Activated B cell treated with CpG ODN at 0.5 μM for 24 hours (primary cell): ENCODE measurements around the gene BBS4. TPM values are rescaled to one million over a fixed set of nuclear protein-coding genes. Genes with fewer than 3 reads are reported as not detected.
A peak's percentile ranks its signal among the peaks of the same experiment; 100 is the strongest.

ENCODE experiments used
- ATAC-seq: fragments of 200-7000 bp; cut with Tn5 transposase; one replicate; pipeline ENCODE4 v1.10.0; 2021; ENCODE audit warnings: low read depth, mild to moderate bottlenecking, moderate library complexity
- CTCF ChIA-PET: fragments of 350-600 bp; sonication (Branson Sonifier 250); formaldehyde crosslinking; loops from one replicate; lab custom pipeline; 2021; ENCODE audit warnings: antibody characterized with exemption; lab: Charles Lee
- POLR2A ChIA-PET: fragments of 350-600 bp; sonication (Branson Sonifier 250); formaldehyde crosslinking; loops from one replicate; lab custom pipeline; 2021; ENCODE audit warnings: antibody characterized with exemption; lab: Charles Lee
- DNase-seq: peaks from one replicate; pipeline ENCODE4 v3.0.0; 2022
- H3K27ac Mint-ChIP-seq: one replicate; pipeline ENCODE4 v1.8.0; 2020; ENCODE audit warnings: mixed read lengths
- H3K27me3 Mint-ChIP-seq: one replicate; pipeline ENCODE4 v1.8.0; 2021; ENCODE audit warnings: mixed read lengths
- H3K36me3 Mint-ChIP-seq: one replicate; pipeline ENCODE4 v1.8.0; 2021; ENCODE audit warnings: low read depth, mixed read lengths
- H3K4me1 Mint-ChIP-seq: one replicate; pipeline ENCODE4 v1.8.0; 2021; ENCODE audit warnings: mixed read lengths
- H3K4me3 Mint-ChIP-seq: one replicate; pipeline ENCODE4 v1.8.0; 2020; ENCODE audit warnings: mild to moderate bottlenecking, mixed read lengths
- H3K9me3 Mint-ChIP-seq: one replicate; pipeline ENCODE4 v1.8.0; 2020; ENCODE audit warnings: mixed read lengths
- CTCF ChIP-seq: fragments of 200-600 bp; IDR thresholded peaks from one replicate; pipeline ENCODE4 v1.8.0; 2022; ENCODE audit warnings: antibody characterized with exemption, mild to moderate bottlenecking
- intact Hi-C: fragments of 100-400 bp; cut with micrococcal nuclease; formaldehyde crosslinking; loops from one replicate; pipeline ENCODE4 v1.15.1; 2024
- total RNA-seq: library from RNA; stranded (reverse); gene quantifications from 2 replicates; pipeline ENCODE4 v1.2.3, GENCODE V29; 2022

BBS4 gene
- total RNA-seq, 1 donor from 2014 or later: 21.4 TPM

- no peak for DNase-seq
- POLR2A ChIA-PET: interaction anchor here (0.5 to 1.0 kb wide), 2 partner anchors 9 to 307 kb away, joined by 3 to 4 read pairs; no protein-coding TSS in a partner anchor
- CTCF ChIA-PET: no interaction called here
Measured at GRCh38 chr15:72774696-72775383, 88.8 kb downstream of the BBS4 start.

GRCh38 chr15:72778796-72779195, 92.8 kb downstream of the BBS4 start:
- POLR2A ChIA-PET: no interaction called here
- DNase-seq: no peak
- ATAC-seq: no peak
- Mint-ChIP-seq H3K4me3 (no peak overlapping the region), H3K4me1 (peaks cover 77% of the 10 kb centered on the region), H3K36me3 (peaks cover 70% of the 10 kb centered on the region), H3K27me3 (no peaks in the 10 kb centered on the region), H3K9me3 (no peaks in the 10 kb centered on the region), H3K27ac (no peak overlapping the region)
- no peak for TF ChIP-seq CTCF
- CTCF ChIA-PET: no interaction called here
- intact Hi-C loops: no loop called here

More at GRCh38 chr15:72774696-72775383, 88.8 kb downstream of the BBS4 start:
- H3K9me3 Mint-ChIP-seq: no peaks in the 10 kb centered on the region
- H3K27me3 Mint-ChIP-seq: no peaks in the 10 kb centered on the region
- no peak for ATAC-seq
- peak overlapping the region; percentile 88 for H3K27ac Mint-ChIP-seq
- intact Hi-C loops: no loop called here
- peaks cover 81% of the 10 kb centered on the region for H3K36me3 Mint-ChIP-seq
- no peak for TF ChIP-seq CTCF
- H3K4me1 Mint-ChIP-seq: peaks cover 57% of the 10 kb centered on the region
- peak overlapping the region; percentile 53 for H3K4me3 Mint-ChIP-seq

- H3K4me1 Mint-ChIP-seq: peaks cover 59% of the 10 kb centered on the region
- no peak overlapping the region for H3K27ac Mint-ChIP-seq
- no peaks in the 10 kb centered on the region for H3K9me3 Mint-ChIP-seq
- intact Hi-C loops: loop anchor here (2.0 to 5.0 kb wide), 4 partner anchors 34 to 664 kb away; partner anchors contain the start of genes MYO9A, PARP6 and SENP8
- TF ChIP-seq CTCF: no peak
- peaks cover 56% of the 10 kb centered on the region for H3K36me3 Mint-ChIP-seq
- ChIA-PET CTCF (interaction anchor here (1.1 kb wide), 1 partner anchor 58 kb away, joined by 3 read pairs; no protein-coding TSS in a partner anchor), POLR2A (interaction anchor here (0.7 to 2.3 kb wide), 2 partner anchors 12 to 95 kb away, joined by 10 to 15 read pairs; partner anchors contain the start of genes BBS4 and HIGD2B)
- no peaks in the 10 kb centered on the region for H3K27me3 Mint-ChIP-seq
- DNase-seq: no peak
- ATAC-seq: no peak
- peak overlapping the region; percentile 63 for H3K4me3 Mint-ChIP-seq
Measured at GRCh38 chr15:72781631-72782030, 95.6 kb downstream of the BBS4 start.

GRCh38 chr15:72782274-72783003, 96.4 kb downstream of the BBS4 start:
- intact Hi-C loops: loop anchor here (1.0 to 5.0 kb wide), 10 partner anchors 35 to 851 kb away; partner anchors contain the start of genes ARIH1, BBS4, HEXA and HIGD2B
- Mint-ChIP-seq H3K27ac (peak overlapping the region; percentile 99), H3K36me3 (peaks cover 49% of the 10 kb centered on the region), H3K4me1 (peaks cover 54% of the 10 kb centered on the region), H3K4me3 (peak overlapping the region; percentile 94), H3K9me3 (no peaks in the 10 kb centered on the region), H3K27me3 (no peaks in the 10 kb centered on the region)
- ATAC-seq: no peak
- ChIA-PET POLR2A (interaction anchor here (0.6 to 2.3 kb wide), 5 partner anchors 10 to 97 kb away, joined by 4 to 15 read pairs (median 5); partner anchors contain the start of genes BBS4 and HIGD2B), CTCF (interaction anchor here (1.1 kb wide), 1 partner anchor 59 kb away, joined by 3 read pairs; no protein-coding TSS in a partner anchor)
- DNase-seq: no peak
- TF ChIP-seq CTCF: no peak
